ENCODE measurements around the gene ZNF343. TPM values are rescaled to one million over a fixed set of nuclear protein-coding genes. Genes with fewer than 3 reads are reported as not detected.

Gene ZNF343
- total and polyA plus RNA-seq, 2 of the 4 experiments (the other 2 are of a cell fraction), result 7.8 to 26.2 TPM

DNA sequence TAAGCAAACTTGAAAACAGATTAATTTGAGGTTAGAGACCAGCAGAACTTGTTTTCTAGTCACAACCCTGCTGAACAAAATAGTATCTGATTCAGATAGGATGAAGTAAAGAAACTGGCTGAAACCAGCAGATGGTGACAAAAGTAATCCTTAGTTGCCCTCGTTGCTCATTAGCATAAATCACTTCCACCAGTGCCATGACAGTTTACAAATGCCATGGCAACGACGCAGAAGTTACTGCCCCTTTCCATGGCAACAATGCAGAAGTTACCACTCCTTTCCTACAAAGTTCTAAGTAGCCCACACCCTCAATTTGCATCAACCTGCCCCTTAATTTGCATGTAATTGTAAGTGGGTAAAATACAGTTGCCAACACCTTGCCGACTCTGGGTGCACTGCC, 61.9 kb downstream of the ZNF343 start:
- H2BK5ac ChIP-seq (ENCODE audit: low read depth, low read length, poor library complexity, severe bottlenecking), result no peak overlapping the region
- CTCF ChIA-PET, result interaction anchor here (0.7 kb wide), 1 partner anchor 67 kb away, joined by 4 read pairs; no protein-coding TSS in a partner anchor
- no peak overlapping the region for H3K56ac ChIP-seq (ENCODE audit: extremely low read depth, insufficient read depth, low read length)
- no TSS peak for BruUV-seq (replicated peaks)
- H3K79me1 ChIP-seq (ENCODE audit: low read depth in 1 of 2, low read length in 2 of 2), result no peaks in the 10 kb centered on the region
- H3K4me2 ChIP-seq (ENCODE audit: low read depth, low read length), result no peak overlapping the region
- no peaks in the 10 kb centered on the region for H4K20me1 ChIP-seq (ENCODE audit: insufficient read depth, low read length)
- H2BK120ac ChIP-seq (ENCODE audit: low read depth, low read length), result no peak overlapping the region
- no peak overlapping the region for H4K91ac ChIP-seq (ENCODE audit: insufficient read depth, low read depth, low read length)
- H3K23ac ChIP-seq (ENCODE audit: low read depth, low read length), result no peak overlapping the region
- H2AK5ac ChIP-seq (ENCODE audit: low read depth, low read length), result no peak overlapping the region
- H3K27me3 ChIP-seq (ENCODE audit: control insufficient read depth, insufficient read depth, low read length), result no peaks in the 10 kb centered on the region
- H3K9me1 ChIP-seq (ENCODE audit: insufficient read depth, low read length), result no peaks in the 10 kb centered on the region
- dilution Hi-C loops (cut with HindIII; ENCODE audit: low sequenced_read_pairs, unreplicated experiment) (no loop called here), in situ Hi-C loops (cut with MboI; ENCODE audit: low sequenced_read_pairs) (no loop called here), intact Hi-C loops (cut with micrococcal nuclease) (no loop called here)
- no peak overlapping the region for H2BK20ac ChIP-seq (ENCODE audit: low read depth, low read length)
- H3K9ac ChIP-seq (ENCODE audit: low read depth, low read length), result no peak overlapping the region
- no peak for DNase-seq
- no peak for ATAC-seq (ENCODE audit: low read depth)
- H3K4me1 ChIP-seq (ENCODE audit: control insufficient read depth, insufficient read depth, low read length), result no peaks in the 10 kb centered on the region
- H4K5ac ChIP-seq (ENCODE audit: low read depth, low read length), result no peak overlapping the region
- no CpG with 5 or more reads among the region's 4 CpGs for WGBS, 2 experiments (ENCODE audit: extremely low coverage in 2 of 2, insufficient read length in 1 of 2)
- no peak overlapping the region for H2AK9ac ChIP-seq (replicated peaks; ENCODE audit: low read depth, low read length, poor library complexity)
- TF ChIP-seq RAD21 (IDR thresholded peaks at IDR 0.05; ENCODE audit: low read length), result no peak
- no peak for TF ChIP-seq SMC3 (IDR thresholded peaks at IDR 0.05; ENCODE audit: low read depth, low read length)
- no peak for TF ChIP-seq BHLHE40 (IDR thresholded peaks at IDR 0.05; ENCODE audit: low read depth, low read length)
- TF ChIP-seq, protein P1, sequence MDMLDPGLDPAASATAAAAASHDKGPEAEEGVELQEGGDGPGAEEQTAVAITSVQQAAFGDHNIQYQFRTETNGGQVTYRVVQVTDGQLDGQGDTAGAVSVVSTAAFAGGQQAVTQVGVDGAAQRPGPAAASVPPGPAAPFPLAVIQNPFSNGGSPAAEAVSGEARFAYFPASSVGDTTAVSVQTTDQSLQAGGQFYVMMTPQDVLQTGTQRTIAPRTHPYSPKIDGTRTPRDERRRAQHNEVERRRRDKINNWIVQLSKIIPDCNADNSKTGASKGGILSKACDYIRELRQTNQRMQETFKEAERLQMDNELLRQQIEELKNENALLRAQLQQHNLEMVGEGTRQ (IDR thresholded peaks at IDR 0.05; ENCODE audit: low read depth, low read length), result no peak
- TF ChIP-seq, protein P2, sequence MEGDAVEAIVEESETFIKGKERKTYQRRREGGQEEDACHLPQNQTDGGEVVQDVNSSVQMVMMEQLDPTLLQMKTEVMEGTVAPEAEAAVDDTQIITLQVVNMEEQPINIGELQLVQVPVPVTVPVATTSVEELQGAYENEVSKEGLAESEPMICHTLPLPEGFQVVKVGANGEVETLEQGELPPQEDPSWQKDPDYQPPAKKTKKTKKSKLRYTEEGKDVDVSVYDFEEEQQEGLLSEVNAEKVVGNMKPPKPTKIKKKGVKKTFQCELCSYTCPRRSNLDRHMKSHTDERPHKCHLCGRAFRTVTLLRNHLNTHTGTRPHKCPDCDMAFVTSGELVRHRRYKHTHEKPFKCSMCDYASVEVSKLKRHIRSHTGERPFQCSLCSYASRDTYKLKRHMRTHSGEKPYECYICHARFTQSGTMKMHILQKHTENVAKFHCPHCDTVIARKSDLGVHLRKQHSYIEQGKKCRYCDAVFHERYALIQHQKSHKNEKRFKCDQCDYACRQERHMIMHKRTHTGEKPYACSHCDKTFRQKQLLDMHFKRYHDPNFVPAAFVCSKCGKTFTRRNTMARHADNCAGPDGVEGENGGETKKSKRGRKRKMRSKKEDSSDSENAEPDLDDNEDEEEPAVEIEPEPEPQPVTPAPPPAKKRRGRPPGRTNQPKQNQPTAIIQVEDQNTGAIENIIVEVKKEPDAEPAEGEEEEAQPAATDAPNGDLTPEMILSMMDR (conservative IDR thresholded peaks at IDR 0.05; ENCODE audit: low read depth, low read length), result no peak
- no peak for TF ChIP-seq MAZ (IDR thresholded peaks at IDR 0.05; ENCODE audit: borderline replicate concordance, low read depth, low read length)
- no peak for TF ChIP-seq RFX5 (IDR thresholded peaks at IDR 0.05; ENCODE audit: low read depth, low read length)
- no peak for TF ChIP-seq NFE2L2 (IDR thresholded peaks at IDR 0.05; ENCODE audit: low read depth, low read length)
- no peak for TF ChIP-seq CHD1 (IDR thresholded peaks at IDR 0.05; ENCODE audit: low read depth, low read length)
- TF ChIP-seq MXI1 (IDR thresholded peaks at IDR 0.05; ENCODE audit: borderline replicate concordance, low read depth, low read length), result no peak
- no peak for TF ChIP-seq RCOR1 (IDR thresholded peaks at IDR 0.05; ENCODE audit: insufficient replicate concordance, low read length)
- no peak for TF ChIP-seq POLR2A (IDR thresholded peaks at IDR 0.05; ENCODE audit: low read depth, low read length)
- H3K18ac ChIP-seq (ENCODE audit: low read depth, low read length), result no peak overlapping the region
- POLR2A ChIA-PET (ENCODE audit: unreplicated experiment), result no interaction called here
- H3K36me3 ChIP-seq (ENCODE audit: control insufficient read depth, insufficient read depth, low read length), result no peaks in the 10 kb centered on the region
- H2BK15ac ChIP-seq (ENCODE audit: low read depth, low read length), result no peak overlapping the region
- H4K8ac ChIP-seq (ENCODE audit: low read depth in 2 of 2, low read length in 2 of 2), result no peak overlapping the region
- no peak overlapping the region for H3K4me3 ChIP-seq (ENCODE audit: insufficient read depth, low read depth, low read length)
- no peak overlapping the region for H3K27ac ChIP-seq (ENCODE audit: insufficient read depth, low read length)
- no peak overlapping the region for H3K4ac ChIP-seq (ENCODE audit: low read depth, low read length)
- no peak overlapping the region for H3K14ac ChIP-seq (replicated peaks; ENCODE audit: low read depth, low read length)
- no peak overlapping the region for H2AFZ ChIP-seq (replicated peaks; ENCODE audit: low read length, poor library complexity)
- no peaks in the 10 kb centered on the region for H3K9me3 ChIP-seq (ENCODE audit: control insufficient read depth, insufficient read depth, low read length)

Data from IMR-90 (cell line).